GM18858 (cell line): ENCODE results near the gene C2CD2.
"Not testable (repeated sequence)": the region's sequence is repeated elsewhere in the genome, so short reads cannot be mapped to it uniquely, and the experiment has no call there.

Experiments
- ATAC-seq: cut with Tn5 transposase; IDR thresholded peaks from one replicate; pipeline ENCODE4 v1.9.1; 2021; ENCODE audit not compliant: unreplicated experiment

Gene C2CD2

DNA sequence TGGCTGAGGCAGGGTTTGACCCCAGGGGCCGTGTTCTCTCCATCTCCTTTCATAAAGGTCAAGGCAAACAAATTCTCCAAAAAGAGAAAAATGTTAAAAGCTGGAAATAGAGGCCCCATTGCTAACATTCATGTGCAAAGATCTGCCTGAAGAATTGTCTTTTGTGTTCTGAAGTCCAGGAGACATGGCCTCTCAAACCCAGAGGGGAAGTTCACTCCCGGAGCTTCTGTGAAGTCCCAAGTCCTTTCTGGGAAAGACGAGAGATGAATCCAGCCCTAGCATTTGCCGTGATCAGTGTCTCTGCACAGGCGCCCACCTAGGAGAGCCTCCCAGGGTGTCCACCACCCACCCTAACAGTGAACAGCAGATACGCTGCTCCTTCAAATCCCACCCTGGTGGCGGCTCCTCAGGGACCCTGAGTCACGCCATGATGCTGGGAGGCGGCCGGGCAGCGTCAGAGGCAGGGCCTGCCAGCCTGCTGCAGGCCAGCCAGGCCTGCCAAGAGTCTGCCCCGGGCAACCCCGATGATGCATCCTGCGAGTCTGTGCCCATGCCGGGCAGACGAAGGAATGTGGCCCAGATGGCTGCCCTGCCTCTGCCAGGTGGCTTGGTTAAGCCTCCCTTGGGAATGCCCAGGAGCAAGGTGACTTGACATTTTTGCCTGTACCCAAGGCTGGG lies 5.2 kb upstream of the C2CD2 start:
- no peak for ATAC-seq

DNA sequence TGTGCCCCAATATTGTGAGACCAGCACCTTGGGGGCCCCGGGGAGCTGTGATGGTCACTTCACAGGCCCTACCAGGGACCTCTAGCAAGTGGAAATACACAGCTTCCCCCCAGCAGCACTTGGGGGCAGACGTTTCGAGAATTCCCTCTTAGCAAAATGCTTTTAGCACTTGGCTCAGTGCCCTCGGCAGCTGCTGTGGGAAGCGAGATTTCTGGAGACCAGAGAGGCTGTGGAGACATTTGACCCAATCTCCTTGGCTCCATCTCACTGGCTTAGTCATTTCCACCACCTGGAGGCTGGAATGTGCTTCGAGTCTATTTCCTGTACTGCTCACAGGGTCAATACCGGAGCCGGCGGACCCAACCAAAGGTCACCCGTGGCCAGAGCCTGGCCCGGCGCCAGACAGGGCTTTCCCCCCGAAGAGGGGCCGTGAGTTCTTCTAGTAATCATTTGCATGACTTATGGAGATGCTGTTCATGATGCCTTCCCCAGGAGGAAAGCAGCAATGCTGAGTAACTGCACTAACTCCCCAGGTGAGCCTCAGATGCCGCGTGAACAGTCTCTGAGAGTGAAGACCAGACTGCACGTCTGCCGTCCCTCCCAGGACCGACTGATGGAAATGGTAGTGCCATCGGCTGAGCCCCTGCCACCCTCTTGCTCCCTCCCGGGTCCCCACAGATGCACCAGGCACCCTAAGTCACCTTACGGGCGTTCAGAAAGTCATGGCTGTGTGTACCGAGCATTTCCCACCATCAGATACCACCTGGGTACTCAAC lies 4.4 kb upstream of the C2CD2 start:
- no peak for ATAC-seq

DNA sequence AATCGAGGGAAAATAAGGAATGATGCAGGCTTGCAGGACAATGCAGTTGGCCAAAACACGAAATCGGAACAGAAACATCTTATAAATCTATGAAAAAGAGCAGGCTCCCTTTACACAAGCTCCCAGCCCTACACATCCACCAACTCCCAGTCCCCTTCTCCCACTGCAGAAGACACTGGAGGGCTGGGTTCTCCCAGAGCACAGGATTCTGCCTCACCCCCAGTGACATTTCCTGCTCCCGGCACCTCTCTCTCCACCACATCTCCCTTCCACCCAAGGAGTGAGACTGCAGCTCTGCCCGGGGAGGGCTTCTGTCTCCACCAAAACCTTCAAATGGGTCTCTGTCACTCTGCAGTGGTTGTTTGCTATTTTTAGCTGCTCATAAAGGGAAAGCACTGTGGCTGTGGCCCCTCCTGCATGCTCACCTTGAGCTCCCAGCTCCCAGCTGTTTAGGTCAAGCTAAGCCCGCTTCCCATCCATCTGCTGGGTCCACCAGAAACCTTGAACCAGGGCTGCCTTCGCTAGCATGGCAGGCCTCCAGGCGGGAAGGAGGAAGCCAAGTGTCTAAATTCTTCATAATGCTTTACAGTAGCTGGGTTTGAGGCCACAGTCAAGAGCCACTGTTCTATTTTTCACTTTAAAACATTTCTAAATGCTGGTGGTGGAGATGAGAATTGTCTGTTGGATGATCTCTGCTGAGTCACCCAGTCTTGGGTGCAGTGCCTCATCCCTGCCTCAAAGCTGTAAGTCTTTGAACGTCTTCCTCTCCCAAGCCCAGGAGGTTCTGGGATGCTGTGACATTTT lies 3.3 kb upstream of the C2CD2 start:
- no peak for ATAC-seq

DNA sequence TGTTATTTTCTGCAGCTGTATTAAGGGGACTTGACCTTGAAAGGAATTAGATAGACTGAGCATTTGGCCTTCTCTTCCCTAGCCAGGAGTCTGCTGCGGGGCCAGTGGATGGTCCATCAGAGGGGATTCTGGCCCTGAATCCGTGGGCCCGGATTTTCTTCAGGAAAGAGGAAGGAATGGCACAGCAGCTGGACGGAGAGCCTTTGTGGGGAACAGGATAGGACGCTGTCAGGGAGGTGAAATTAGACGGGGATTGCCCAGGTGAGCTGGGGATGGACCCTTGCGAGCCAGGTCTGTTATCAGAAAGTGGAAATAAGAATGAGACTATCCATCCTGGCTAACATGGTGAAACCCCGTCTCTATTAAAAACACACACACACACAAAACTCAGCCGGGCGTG lies 1.7 kb upstream of the C2CD2 start:
- ATAC-seq, result no peak

- no peak for ATAC-seq
Measured at GRCh38 chr21:41954654-41955499, 1.1 kb upstream of the C2CD2 start.

- ATAC-seq, result no peak
Measured at GRCh38 chr21:41953249-41953830, 478 bp downstream of the C2CD2 start.

DNA sequence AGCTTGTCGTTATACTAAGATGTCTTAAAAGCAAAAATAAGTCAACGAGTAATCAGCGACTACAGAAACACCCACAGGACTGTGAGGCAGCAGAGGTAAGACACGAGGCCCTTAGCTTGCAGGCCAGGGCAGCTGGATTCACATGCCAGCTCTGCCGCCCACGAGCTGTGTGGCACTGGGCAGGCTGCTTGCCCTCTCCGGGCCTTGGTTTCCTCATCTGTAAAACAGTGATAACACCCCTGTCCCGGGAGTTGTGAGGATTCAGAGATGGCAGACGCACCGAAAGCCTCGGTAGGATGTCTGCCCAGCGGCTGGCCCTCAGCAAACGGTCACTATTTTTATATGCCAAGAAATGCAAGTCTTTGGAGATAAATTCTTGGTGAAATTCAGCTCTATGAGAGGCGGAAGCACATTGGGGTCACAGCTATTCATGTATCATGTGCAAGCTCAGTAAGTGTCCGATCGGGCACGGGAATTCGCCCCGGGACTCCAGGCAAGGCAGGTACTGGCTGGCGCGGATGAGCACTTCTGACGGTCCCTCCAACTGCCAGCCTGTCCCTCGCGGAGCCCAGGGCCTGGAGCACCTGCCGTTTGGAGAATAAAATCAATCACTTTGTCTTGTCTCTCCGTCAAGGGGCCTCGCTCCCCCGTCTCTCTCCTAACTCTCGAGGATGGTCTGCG lies 1.1 kb downstream of the C2CD2 start:
- ATAC-seq, result no peak

- no peak for ATAC-seq
Measured at GRCh38 chr21:41951876-41952567, 1.8 kb downstream of the C2CD2 start.

GRCh38 chr21:41950941-41951351 lies 2.9 kb downstream of the C2CD2 start:
- no peak for ATAC-seq

DNA sequence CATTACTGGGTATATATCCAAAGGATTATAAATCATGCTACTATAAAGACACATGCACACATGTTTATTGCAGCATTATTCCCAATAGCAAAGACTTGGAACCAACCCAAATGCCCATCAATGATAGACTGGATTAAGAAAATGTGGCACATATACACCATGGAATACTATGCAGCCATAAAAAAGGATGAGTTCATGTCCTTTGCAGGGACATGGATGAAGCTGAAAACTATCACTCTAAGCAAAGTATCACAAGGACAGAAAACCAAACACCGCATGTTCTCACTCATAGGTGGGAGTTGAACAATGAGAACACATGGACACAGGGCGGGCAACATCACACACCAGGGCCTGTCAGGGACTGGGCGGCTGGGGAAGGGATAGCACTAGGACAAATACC lies 4.2 kb downstream of the C2CD2 start:
- ATAC-seq, result not testable (repeated sequence)

- ATAC-seq, result no peak
Measured at GRCh38 chr21:41948901-41949300, 4.9 kb downstream of the C2CD2 start.

DNA sequence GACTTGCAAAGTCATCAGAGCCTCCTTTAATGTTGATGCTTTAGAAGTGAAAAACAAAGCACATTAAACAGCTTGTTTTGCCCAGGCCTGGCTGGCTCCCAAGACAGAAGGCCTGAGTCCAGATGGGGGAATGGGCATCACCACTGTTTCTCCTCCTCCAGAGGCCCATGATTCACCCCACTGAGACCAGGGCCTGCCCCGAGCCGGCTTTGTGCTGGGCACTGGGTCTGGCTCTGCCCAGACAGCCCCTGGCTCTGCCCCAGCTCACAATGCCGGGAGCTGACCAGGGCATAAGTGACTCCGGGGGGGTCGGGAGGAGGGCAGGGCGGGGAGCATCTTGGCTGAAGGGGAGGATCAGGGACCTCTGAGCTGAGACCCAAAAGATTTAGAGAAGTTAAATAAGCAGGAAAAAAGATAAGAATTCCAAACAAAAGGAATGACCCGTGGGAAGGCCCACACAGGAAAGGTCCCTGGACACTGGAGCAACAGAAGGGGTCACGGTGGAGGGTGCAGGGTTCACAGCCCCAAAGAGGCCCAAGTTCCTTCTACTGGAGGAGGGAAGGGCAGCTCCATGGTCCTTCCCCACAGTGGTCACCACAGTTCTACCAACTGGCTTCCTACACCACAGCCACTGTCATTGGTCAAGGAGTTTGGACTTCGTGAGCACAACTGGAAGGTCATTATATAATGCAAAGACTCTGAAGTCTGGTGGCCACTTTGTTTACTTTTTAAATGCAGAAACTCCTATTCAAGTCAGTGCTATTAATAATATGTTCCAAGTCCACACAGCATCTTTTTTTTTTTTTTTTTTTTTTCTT lies 5.5 kb downstream of the C2CD2 start:
- ATAC-seq, result no peak

DNA sequence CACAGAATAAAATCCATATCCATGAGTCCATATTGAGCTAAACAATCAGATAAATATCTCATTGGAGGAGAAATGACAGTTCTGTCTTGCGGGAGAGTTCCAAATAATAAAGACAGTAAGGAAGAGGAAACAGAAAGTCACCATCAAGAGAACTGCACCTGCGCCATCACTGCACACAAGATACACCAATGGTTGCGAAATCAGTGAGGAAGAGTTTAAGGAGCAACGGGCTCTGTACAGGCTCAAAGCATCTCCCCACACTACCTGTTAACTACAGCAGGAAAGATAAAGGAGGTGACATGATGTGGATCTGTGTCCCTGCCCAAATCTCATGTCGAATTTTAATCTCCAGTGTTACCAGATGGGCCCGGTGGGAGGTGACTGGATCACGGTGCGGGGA lies 7.8 kb downstream of the C2CD2 start:
- ATAC-seq, result no peak

GRCh38 chr21:41943851-41944250 lies 10.0 kb downstream of the C2CD2 start:
- ATAC-seq, result no peak

DNA sequence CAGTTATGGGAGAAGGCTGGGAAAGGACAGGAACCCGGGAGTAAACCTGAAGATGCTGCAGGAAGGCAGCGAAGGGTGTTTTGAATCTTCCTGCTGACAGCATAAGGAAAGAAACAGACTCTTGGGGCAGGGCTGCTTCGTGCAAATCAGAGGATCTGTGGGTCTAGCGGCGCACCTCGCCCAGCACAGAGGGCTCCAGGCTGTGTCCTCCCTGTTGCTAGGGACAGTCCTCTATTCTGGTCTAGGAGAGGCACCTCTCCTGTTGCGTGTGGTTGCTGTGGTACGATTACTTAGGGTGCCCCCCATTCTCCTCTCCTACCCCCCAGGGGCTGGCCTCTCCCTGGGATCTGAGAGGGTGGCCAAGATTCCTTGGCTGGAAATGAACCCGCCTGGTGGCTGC lies 11.4 kb downstream of the C2CD2 start:
- ATAC-seq, result no peak

- no peak for ATAC-seq
Measured at GRCh38 chr21:41941941-41942340, 11.9 kb downstream of the C2CD2 start.

DNA sequence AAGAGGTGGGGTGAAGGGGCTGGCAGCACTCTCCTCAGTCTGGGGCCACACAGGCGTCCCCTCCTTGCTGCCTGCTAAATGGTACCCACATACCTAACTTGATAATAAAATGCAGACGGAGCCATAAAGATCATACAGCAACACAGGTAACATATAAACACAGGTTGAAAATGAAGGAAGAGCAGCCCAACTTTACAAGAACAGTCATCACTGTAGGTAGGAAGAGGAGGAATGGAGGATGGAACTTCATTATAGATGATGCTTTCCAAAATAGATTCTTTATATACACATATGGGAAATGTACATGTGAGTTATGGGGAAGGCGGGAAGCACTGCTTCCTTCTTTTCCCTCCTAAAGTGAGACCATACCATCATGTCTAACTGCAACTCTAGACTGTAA lies 13.4 kb downstream of the C2CD2 start:
- ATAC-seq, result no peak

DNA sequence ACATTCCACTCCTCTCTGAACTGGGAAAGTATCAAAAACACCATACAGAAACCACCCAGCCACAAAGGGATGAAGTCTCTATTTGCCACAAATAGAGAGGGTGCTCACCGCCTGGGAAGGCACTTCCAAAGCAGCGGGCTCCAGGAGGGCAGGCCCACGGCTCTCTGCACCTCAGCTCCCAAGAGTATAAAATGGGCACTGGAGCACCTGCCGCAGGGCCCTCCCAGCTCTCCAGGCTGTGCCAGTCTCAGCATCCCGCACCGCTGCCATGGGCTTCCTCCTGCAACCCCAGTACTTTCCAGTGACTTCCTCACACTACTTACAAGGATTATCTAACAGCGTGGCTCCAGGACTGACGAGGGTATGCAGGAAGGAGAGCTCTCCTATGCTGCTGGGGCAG lies 14.4 kb downstream of the C2CD2 start:
- no peak for ATAC-seq
